Hippocampal formation (tissue), 2 donors: ENCODE data around the gene AZU1.

Experiments used
- DNase-seq, 2 donors: peaks; one replicate each; lab custom pipeline; 2025; lab: John Stamatoyannopoulos, UW

AZU1 gene

DNA sequence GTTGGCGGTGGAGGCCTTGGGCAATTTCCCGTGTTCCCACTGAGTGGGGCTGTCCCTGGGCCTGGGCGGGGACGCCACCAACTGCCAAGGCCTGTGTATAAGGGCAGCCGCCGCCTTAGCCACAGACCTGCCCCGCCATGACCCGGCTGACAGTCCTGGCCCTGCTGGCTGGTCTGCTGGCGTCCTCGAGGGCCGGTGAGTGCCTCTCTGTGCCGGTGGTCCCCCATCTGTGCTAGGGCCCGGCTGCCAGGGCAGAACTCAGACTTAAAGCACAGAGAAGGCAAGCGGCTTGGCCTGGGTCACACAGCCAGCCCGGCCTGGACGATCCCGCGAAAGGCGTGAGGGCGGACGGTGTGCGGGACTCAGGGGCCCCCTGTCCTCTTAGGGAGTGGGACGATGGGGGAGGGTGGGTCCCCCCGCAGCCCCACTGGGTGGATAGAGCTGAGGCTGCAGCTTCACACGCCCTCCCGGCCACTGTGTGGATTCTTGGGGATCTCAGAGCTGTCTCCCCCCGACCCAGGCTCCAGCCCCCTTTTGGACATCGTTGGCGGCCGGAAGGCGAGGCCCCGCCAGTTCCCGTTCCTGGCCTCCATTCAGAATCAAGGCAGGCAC is at the start of gene AZU1:
TSS of gene AZU1 (plus strand) at position 128 of the 612 bp plus-strand sequence. CDS start at position 138, 10 bp downstream.
- no peak for DNase-seq

GRCh38 chr19:778910-779653 is 48.6 kb upstream of the AZU1 start:
- DNase-seq: no peak

- no peak for DNase-seq
Observed at GRCh38 chr19:780935-781334, 46.7 kb upstream of the AZU1 start.

DNA sequence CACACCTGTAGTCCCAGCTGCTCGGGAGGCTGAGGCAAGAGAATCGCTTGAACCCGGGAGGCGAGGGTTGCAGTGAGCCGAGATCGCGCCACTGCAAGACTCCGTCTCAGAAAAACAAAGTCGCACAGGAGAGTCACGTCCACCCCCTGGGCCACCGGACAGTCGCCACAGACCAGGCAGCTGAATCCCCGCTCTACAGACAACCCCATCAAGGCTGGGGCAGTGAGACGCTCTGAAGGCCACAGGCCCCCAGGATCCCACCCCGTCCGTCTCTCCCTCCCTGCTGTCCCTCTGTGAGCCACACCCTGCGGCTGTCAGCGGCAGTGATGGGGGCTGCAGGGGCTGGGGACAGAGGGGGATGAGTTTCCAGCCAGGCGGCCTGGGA is 45.8 kb upstream of the AZU1 start:
- DNase-seq: no peak

GRCh38 chr19:782185-782877 is 45.3 kb upstream of the AZU1 start:
- DNase-seq: no peak

DNA sequence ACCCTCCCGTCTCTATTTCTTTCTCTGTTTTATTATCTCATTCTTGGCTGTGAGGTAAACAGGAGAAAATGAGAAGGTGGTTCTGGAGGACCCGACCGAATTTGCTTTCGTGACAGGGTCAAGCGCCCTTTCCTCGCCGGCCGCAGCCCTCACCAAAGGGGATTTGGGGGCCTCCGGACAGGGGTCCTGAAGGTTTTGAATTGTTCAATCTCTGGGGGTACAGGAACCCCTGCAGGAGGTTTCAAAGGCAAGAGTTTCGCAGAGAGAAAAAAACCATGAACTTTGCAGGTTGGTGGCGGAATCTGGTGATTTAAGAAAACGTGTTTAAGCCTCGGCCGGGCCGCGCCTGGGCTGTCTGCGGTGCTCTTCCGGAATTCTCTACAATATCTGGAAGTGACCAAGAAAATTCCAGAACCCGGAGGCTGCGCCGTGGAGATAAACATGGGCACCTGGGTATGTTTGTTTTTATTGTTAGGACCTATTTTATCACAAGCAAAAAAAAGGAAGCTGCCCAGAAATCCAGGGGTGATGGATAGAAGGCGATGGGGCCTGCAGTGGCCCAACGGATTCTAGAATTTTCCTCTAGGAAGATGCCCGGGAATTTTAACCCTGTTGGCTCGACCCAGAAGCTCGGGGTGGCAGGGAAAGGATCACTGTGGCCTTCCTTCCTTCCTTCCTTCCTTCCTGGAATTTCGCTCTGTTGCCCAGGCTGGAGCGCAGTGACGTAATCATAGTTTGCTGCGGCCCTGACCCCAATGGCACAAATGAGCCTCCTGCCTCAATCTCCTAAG is 44.6 kb upstream of the AZU1 start:
- no peak for DNase-seq

DNA sequence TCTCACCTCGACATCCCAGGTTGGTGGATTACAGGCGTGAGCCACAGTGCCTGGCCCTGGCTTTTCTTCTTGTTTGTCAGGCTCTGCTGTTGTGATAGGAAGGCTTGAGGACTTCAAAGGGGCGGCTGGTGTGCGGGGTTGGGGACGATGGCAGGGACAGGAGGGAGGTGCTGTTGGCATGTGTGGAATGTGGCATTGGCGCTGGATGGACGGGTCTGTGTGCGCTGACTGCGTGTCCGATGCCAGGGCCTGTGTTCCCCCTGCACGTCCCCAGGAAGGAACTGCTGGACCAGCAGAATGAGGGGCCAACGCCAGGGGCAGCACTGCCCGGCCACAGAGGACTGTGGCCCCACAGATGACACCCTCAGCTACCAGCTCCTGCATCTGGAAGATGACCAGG is 43.1 kb upstream of the AZU1 start:
- no peak for DNase-seq

GRCh38 chr19:787536-787935 is 40.1 kb upstream of the AZU1 start:
- no peak for DNase-seq

DNA sequence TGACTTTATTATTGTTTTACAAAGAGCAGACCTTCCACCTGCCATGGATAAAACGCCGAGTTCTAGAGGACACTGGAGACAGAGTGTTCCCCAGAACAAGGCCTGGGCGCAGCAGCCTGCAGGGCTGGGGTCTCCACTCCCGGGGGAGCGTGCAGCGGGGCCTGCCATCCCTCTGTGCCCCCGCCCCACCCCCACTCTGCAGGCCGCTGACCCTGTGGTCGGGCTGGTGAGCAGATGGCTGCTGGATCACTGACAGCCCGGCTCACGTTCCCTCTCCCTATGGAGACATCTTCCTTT is 39.0 kb upstream of the AZU1 start:
- DNase-seq: no peak

DNA sequence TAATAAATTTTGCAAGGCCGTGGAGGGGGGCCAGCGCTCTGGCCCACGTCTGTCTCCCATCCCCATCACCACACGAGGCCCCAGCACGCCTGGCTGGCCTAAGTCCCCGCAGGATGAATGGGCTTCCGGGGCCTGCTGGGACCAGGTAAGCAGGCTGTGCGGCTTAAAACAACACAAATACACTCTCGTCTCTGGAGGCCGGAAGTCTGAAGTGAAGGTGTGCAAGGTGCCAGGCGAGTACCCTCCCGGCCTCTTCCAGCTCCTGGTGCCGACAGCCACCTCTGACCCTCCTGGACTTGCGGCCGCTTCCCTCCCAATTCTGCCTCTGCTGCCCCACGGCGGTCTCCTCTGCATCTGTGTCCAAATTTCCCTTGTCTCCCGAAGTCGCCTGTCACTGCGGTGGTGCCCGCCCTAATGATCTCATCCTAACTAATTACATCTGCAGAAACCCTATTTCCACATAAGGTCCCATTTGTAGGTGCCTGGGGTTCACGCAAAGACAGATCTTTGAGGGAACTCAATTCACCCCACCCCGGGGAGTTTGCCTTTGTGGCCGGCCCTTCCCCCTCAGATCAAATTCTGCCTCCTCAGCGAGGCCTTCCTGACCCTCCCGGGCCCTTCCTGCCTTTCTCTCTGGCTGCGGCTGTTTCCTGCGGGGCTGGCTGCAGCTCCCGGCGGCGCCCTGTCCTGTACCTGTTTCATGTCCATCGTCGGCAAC is 38.5 kb upstream of the AZU1 start:
- DNase-seq: no peak

GRCh38 chr19:789701-790060 is 38.0 kb upstream of the AZU1 start:
- DNase-seq: no peak

DNA sequence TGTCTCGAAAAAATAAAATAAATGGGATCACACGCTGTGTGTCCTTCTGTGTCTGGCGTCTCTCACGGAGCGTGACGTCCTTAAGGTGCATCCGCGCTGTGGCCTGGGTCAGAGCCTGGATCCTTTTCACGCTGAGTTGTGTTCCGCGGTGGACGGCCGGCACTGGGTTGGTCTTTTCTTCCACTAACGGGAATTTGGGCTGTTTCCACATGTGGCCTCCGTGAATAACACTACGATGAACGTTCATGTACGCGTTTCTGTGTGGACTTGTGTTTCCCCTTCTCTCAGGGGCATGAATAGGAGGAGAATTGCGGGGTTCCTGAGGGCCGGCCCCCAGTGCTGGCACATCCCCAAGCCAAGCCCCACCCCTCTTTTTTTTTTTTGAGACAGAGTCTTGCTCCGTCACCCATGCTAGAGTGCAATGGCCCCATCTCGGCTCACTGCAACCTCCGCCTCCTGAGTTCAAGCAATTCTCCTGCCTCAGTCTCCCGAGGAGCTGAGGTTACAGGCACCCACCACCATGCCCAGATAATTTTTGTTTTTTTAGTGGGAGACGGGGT is 36.5 kb upstream of the AZU1 start:
- no peak for DNase-seq

- DNase-seq: no peak
Observed at GRCh38 chr19:791567-792305, 35.9 kb upstream of the AZU1 start.

GRCh38 chr19:792306-792885 is 35.2 kb upstream of the AZU1 start:
- no peak for DNase-seq

DNA sequence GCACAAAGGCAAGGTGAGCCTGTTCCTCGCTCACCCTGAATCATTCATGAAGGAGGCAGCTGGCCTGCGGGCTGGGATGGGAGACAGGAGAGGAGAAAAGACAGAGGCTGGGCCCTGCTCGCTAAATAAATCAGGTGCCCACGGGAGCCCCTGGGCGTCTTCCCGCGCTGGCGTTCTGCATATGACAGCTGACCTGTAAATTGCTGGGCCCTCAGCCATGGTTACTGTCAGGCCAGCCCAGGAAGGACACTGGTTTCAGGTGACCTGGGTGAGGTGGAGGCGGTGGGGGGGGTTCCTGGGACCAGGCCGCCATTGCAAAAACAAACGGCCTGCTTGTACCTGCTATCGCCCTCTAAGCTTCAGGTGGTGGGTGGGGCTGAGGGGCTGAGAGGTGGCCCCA is 33.8 kb upstream of the AZU1 start:
- DNase-seq: no peak

- DNase-seq: no peak
Observed at GRCh38 chr19:795073-795611, 32.5 kb upstream of the AZU1 start.

DNA sequence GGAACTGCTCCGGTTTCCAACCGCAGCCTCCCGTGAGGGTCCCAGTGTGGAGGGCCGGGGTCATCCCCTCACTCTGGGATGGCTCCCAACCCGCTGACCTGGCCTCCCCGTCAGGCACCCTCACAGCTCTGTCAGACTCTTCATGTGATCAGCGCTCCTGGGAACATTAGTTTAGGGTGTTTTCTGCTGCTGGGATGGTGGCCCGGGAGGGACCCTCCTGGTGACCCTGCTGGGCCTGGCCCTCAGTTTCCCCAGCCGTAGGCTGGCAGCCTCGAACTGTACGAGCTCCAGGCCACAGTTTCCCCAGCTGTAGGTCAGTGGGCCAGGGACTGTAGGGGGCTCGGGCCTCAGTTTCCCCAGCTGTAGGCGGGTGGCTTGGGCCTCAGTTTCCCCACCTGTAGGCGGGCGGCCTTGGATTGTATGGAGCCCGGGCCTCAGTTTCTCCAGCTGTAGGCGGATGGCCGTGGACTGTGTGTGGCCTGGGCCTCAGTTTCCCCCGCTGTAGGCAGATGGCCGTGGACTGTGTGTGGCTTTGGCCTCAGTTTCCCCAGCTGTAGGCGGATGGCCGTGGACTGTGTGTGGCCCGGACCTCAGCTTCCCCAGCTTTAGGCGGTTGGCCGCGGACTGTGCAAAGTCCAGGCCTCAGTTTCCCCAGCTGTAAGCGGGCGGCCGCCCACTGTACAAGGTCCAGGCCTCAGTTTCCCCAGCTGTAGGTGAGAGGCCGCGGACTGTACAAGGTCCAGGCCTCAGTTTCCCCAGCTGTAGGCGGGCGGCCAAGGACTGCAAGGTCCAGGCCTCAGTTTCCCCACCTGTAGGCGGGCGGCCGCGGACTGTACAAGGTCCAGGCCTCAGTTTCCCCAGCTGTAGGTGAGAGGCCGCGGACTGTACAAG is 31.7 kb upstream of the AZU1 start:
- DNase-seq: no peak

DNA sequence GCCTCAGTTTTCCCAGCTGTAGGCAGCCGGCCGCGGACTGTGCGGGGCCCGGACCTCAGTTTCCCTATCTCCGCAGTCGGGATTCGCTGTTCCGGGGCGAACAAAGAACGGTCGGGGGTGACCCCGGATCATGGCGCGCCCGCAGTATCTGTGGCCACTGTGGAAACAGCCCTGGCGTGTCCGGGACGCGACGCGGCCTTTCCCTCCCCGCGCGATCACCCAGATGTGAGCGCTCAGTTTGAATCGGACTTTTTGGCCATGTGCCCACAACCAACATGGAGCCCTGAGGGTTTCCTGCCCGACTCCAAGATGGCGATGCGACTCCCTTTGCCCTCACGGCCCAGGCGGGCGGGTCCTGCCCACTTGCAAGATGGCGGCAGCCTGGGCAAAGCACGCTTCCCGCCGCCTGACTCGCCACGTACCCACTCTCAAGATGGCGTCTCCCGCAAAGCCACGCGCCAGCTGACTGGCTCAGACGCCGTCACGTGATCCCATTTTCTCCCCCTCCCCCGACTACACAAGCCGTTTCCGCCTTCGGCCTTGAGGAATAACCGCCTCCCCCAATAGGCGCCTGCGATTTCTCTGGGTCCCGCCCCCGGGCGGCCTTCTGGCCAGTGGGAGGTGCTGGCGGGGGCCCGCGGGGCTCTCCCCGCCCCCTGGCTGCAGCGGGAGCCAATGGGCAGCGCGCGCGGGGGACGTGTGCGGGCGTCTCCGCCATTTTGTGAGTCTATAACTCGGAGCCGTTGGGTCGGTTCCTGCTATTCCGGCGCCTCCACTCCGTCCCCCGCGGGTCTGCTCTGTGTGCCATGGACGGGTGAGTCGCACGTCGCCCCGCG is 30.7 kb upstream of the AZU1 start, which contains the start of gene PTBP1:
TSS of gene PTBP1 (plus strand) at position 761 of the 836 bp plus-strand sequence. CDS start at position 807, 46 bp downstream.
- DNase-seq: peak; percentile 99 to 100
